ENCODE results near the gene UMAD1.

DNA sequence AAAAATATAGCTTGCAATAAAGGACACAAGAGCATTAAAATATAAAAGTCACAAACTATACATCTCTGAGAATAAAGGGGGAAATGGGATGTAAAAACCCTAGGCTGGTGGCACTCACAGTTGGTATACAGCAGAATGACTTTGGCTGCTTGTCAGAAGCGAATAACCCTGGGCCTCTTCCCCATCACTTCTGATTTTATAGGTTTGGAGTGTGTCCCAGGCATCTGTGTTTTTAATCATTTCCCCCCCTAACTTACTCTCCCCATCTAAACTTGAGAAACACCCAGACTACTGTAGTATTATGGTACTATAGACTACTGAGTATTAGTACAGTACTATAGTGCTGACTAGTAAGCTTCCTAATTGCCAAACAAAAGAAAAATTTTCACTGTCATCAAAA, 79.6 kb downstream of the UMAD1 start:
- TF ChIP-seq, protein P1, sequence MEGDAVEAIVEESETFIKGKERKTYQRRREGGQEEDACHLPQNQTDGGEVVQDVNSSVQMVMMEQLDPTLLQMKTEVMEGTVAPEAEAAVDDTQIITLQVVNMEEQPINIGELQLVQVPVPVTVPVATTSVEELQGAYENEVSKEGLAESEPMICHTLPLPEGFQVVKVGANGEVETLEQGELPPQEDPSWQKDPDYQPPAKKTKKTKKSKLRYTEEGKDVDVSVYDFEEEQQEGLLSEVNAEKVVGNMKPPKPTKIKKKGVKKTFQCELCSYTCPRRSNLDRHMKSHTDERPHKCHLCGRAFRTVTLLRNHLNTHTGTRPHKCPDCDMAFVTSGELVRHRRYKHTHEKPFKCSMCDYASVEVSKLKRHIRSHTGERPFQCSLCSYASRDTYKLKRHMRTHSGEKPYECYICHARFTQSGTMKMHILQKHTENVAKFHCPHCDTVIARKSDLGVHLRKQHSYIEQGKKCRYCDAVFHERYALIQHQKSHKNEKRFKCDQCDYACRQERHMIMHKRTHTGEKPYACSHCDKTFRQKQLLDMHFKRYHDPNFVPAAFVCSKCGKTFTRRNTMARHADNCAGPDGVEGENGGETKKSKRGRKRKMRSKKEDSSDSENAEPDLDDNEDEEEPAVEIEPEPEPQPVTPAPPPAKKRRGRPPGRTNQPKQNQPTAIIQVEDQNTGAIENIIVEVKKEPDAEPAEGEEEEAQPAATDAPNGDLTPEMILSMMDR (IDR thresholded peaks at IDR 0.05), result no peak
- TF ChIP-seq POLR2A (IDR thresholded peaks at IDR 0.05), result no peak

Measured in sigmoid colon (tissue), 3 donors.